NCI-H1436 treated with DMSO at 0.1 percent for 48 hours (cell line): ENCODE data around the gene ZNF346.

Source experiments
- DNase-seq: peaks from one replicate; lab custom pipeline; 2025; lab: John Stamatoyannopoulos, UW

The ZNF346 gene

DNA sequence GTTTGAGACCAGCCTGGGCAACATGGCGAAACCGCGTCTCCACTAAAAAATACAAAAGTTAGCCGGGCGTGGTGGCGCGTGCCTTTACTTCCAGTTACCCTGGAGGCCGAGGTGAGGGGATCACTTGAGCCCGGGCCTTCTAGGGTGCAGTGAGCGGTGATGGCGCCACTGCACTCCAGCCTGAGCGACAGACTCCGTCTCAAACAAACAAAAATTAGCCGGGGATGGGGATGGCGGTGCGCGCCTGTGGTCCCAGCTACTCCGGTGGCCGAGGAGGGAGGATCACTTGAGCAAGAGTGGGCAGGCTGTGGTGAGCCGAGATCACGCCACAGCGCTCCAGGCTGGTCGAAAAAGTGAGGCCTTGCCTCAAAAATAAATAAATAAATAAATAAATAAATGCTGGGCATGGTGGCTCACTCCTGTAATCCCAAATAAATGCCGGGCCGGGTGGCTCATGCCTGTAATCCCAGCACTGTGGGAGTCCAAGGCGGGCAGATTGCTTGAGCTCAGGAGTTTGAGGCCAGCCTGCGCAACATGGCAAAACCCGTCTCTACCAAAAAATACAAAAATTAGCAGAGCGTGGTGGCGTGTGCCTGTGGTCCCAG, 95.0 kb downstream of the ZNF346 start:
- DNase-seq: no peak

DNA sequence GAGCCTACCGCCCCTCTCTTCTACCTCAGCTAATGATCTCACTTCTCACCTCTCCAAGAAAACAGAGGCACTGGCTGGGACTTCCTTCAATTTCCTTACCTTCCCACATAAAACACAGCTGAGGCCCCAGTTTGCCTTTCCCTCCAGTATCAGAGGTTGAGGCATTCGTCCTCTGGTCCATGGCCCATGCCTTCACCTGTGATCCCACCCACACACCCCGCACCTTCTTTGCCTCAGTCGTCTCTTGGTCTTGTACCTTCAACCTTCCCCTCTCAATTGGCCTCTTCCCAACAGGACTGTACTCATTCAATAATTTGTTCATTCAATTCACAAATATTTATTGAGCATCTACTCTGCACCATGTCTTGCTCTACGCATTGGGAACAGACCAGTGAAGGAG, 100.1 kb downstream of the ZNF346 start:
- no peak for DNase-seq

DNA sequence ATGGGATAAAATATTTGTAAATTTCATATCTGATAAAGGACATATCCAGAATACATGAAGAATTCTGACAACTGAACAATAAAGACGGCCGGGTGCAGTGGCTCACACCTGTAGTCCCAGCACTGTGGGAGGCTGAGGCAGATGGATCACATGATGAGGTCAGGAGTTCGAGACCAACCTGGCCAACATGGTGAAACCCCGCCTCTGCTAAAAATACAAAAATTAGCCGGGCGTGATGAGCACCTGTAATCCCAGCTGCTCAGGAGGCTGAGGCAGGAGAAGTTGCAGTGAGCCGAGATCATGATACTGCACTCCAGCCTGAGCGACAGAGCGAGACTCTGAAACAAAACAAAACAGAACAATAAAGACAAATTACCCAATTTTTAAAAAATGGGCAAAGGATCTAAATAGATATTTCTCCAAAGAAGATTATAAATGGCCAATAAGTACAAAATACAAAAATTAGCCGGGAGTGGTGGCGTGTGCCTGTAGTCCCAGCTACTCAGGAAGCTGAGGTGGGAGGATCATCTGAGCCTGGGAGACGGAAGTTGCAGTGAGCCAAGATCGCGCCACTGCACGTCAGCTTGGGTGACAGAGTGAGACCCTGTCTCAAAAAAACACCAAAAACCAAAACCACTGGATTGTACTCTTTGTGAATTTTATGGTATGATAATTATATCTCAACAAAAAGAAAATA, 101.4 kb downstream of the ZNF346 start:
- DNase-seq: no peak

DNA sequence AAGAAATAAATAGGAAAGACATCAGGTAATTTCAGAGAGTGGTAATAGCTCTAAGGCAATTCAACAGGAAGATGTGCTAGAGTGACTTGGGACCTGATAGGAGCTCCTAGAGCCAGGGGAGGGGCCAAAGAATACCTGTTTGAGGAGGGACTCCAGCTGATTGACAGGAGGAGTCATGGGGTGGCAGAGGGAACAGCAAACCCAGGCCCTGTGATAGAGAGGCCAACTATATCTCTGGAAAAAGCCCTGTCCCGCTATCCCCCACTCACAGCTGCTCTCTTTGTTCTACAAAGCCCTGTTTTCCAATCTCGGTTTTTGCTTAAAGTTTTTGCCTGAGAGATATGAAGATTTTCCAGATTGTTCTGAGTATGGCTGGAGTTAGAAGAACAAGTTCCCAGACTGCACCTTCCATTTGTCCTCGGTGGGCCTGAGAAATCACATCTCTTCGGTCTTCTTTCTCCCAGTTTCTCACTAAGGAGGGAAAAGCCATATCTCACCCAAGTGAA, 102.0 kb downstream of the ZNF346 start:
- DNase-seq: no peak

DNA sequence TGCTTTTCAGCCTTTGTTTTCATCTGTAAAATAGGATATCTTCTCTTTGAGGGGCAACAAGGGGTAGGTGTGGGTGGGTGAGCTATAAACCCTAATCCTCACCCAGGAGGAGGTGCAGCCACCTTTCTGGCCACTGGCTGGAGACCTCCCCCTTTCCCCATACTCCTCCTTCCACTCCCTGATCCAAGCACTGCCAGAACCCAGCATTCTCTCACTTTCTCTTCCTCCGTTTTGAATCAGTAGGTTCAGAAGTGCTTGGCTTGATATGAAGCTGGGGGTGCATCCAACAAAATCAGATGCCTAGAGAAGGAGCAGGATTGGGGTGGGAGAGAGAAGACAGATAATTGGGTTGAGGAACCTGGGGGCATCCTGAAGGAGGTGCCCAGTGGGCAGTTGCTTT, 104.3 kb downstream of the ZNF346 start:
- no peak for DNase-seq

DNA sequence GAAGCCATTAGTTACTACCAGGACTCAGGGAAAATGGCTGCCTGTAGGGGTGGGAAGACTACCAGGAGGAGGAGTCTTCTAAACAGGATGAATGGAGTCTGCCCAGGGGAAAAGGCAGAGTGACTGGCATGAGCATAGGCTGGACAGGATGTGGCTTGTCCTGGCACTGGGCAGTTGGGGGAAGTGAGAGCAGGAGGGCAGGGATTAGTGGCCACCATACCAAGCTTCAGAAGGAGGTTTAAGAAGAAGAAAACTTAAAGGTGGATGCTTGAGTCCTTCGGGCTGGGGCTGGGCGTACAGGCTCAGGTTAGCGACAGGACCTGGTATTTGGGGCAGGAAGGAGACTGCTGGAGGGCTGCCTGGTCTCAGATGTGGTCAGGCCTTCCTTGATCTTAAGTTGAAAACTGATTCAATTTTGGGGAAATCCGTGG, 106.1 kb downstream of the ZNF346 start:
- no peak for DNase-seq

DNA sequence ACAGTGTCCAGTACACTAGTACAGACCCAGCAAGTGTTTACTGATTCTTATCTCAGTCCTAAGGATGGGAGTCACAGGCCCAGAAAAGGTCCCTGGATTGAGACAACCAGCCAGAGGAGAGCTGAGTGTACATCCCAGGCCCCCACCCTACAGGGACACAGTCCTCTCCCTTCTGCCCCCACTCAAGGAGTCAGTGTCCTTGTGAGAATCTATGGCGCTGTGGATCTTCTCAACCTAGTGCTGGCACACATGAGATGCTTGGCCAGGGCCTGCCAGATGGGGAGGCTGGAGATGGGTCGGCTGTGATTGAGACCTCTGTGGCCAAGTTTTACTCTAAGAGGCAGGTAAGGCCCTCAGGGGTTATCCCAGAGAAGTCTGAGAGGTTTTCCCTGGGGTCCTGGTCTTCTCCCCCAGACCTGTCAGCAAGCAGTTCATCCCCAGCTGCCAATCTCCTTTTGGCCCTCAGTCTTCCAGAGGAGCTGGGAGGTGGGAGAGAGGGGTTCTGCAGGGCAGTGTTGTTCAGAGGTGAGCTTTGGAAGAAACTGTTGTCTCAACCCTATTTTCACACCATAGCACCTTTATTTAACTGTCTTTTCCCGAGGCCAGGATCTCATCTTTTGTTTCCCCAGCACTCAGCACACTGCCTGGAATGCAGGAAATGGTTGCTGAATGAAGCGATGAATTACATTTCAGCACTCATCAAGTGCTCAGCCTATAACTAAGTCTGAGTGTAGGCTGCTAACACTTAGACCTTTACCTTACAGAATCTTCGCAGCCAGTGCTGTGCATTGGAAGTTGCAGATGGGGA, 107.9 kb downstream of the ZNF346 start:
- DNase-seq: no peak
